HG03457 (cell line): Measurements from ENCODE around the gene TP73.

ENCODE experiments used
- ATAC-seq: cut with Tn5 transposase; IDR thresholded peaks from one replicate; pipeline ENCODE4 v1.9.1; 2021; ENCODE audit warnings: moderate number of reproducible peaks; ENCODE audit not compliant: unreplicated experiment

TP73 gene

DNA sequence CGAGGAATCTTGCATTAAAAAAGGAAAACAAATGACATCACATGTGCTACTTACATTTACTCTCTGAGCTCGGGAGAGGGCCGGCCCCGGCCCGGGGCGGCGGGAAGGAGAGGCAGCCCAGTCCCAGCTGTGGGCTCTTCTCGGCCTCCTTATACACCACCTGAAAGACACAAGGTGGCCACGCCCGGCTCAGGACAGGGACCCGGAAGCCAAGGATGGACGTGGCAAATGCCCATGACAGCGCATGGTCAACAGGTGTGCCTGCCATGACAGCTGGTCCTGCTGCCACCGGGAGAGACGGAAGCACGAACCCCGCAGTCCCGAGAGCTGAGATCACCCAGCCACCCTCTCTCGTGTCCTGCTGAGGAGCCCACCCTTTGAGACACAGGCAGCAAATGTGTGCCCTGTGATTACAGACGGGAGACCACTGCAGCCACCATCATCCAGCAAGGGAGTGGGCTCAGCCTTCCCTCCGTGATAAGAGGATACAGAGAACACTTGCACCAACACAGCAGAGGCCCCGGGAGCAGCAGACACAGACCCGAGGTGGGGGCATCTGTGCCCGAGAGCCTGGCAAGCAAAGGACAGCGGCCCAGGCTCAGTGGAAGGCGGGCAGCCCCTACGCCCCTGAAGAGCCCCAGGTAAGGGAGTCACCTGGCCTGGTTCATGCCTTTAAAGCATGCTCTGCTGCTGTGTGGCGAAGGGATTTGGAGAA lies 18.8 kb upstream of the TP73 start:
- no peak for ATAC-seq

- ATAC-seq: no peak
Observed at GRCh38 chr1:3634059-3634800, 18.1 kb upstream of the TP73 start.

GRCh38 chr1:3636080-3636479 lies 16.2 kb upstream of the TP73 start:
- ATAC-seq: no peak

DNA sequence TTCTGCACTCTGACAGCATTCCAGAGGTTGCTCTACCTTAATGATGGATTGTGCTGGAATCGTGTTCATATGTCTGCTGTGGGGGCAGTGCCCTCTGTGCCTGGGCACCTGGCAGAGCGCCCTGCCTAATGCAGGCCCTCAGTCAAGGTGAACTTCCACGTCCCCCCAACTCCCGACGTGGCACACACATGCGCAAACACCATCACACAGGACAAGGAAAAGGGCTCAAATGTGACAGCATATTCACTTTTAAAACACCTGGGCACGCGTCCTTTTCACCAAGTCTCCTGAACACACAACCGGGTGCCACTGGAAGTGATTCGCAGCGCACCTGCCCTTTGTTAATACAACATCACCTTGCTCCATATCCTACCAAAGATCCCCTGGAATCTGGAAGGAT lies 15.8 kb upstream of the TP73 start:
- no peak for ATAC-seq

DNA sequence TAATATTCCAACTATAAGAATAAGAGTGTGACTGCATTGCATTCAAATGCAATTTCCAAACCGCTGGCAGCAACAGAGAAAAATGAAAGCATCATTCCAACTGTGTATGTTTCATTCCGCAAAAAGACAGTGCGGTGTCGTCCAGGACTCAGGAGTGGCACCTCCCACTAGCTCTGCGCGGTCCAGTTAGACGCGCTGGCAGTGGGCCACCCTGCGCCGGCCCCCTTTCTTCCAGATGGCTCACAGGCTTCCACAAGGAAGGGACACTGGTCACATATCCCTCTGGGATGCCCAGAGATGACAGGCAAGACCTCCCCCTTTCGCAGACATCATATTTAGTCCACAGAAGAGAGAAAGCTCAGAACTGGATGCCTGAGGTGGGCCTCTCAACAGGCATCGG lies 14.3 kb upstream of the TP73 start:
- no peak for ATAC-seq

- no peak for ATAC-seq
Observed at GRCh38 chr1:3638676-3639075, 13.6 kb upstream of the TP73 start.

DNA sequence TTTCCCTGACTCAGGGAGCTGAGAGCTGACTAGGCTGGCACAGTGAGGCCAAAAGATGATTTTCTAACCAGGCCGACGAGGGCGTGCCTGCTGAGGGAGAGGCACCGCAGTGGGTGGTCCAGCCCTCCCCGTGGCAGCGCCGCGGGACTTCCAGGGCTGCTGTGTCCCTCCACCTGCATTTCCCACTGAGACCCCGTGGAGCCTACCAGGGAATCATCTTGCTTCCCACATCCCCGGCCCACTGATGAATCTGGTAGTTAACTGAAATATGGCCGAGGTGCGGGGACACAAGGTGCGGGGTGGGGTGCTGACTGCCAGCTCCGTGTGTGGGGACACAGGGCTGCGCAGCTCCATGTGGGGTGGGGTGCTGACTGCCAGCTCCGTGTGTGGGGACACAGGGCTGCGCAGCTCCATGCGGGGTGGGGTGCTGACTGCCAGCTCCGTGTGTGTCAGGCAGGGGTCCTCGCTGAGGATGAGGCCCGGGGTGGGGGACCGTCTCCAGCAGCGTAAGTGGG lies 12.9 kb upstream of the TP73 start:
- no peak for ATAC-seq

GRCh38 chr1:3640121-3640837 lies 12.0 kb upstream of the TP73 start:
- no peak for ATAC-seq

- ATAC-seq: no peak
Observed at GRCh38 chr1:3641046-3641760, 11.1 kb upstream of the TP73 start.

DNA sequence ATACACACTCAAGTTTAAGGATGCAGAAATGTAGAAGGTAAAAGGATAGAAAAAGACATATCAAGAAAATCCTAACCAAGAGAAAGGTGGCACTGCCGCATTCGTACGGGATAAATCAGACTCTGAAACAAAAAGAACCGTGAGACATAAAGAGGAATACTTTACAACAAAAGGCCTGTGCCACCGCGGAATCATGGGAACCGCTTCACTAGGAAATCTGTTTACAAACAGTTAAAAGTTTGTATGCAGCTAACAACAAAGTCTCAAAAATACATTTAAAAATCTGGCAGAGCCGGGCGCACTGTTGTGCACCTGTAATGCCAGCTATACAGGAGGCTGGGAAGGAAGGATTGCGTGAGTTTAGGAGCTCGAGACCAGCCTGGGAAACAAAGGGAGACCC lies 10.5 kb upstream of the TP73 start:
- ATAC-seq: no peak

DNA sequence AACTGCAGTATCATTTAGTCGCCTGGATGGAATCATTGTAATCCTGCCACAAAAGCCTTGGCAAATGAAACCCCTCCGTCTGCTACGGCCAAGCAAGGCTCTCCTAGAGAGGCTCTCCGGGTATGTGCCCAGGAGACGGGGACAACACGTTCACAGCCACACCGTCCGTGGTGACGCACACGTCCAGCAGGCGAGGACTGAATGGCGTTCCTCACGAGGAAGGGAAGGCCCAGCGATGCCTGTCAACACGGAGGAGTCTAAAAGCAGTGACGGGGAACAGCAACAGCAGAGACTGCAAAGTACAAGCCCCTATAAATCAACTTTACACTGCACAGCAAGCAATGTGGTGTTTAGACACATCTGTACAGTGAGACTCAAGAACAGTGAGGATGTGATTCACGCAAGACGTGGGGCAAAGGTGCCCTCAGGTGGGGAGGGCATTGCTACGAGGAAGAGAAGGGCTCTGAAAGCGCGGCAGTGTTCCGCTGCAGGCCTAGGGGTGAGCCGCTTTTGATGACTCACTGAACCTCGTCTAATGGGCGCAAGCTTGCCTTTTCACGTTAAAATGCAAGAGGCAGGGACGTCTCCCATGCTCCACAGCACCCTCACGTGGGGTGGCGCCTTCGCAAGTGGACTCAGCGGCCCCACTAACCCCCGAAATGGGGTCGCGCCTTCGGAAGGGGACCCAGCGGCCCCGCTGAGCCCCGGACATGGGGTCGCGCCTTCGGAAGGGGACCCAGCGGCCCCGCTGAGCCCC lies 9.2 kb upstream of the TP73 start:
- ATAC-seq: no peak

GRCh38 chr1:3644273-3644672 lies 8.0 kb upstream of the TP73 start:
- ATAC-seq: no peak

DNA sequence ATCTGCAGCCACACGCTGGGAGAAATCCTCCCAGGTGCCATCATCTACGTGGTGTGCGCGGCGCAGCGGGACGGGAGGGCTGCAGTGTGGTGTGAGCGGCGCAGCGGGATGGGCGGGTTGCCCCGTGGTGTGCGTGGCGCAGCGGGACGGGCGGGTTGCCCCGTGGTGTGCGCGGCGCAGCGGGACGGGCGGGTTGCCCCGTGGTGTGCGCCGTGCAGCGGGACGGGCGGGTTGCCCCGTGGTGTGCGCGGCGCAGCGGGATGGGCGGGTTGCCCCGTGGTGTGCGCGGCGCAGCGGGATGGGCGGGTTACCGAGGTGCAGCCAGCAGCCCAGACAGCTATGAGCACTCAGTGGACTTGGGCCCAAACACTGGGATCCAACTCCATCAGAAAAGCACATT lies 7.1 kb upstream of the TP73 start:
- ATAC-seq: no peak

DNA sequence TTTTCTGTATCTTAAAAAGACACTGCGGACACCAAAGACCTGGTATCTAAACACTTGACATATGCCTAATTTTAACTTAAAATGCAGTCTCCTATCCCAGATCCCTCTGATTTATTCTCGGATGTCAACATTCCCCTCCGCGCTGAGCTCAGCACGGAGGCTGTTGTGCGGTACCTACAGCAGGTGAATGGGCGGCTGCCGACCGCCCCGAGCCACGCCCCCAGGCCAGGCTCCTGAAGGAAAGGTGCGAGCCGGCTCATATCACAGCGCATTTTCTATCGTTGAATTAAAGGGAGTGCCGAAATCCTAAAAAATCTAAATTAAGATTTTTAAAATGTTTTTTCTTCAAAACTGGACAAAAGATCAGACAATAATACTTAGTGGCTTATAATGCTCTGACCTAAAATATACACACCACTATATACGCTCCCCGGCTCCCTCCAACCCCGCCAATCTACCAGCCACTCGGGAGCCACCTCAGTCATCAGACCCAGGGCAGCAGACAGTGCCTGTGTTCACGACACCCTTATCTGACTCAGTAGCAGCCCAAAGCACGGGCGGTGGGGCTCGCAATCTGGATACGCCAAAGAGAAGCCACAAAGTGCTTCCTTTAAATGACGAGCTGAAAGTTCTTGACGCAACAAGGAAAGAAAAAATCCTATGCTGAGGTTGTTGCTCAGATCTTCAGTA lies 6.5 kb upstream of the TP73 start:
- ATAC-seq: no peak

GRCh38 chr1:3646596-3646995 lies 5.7 kb upstream of the TP73 start:
- ATAC-seq: no peak

DNA sequence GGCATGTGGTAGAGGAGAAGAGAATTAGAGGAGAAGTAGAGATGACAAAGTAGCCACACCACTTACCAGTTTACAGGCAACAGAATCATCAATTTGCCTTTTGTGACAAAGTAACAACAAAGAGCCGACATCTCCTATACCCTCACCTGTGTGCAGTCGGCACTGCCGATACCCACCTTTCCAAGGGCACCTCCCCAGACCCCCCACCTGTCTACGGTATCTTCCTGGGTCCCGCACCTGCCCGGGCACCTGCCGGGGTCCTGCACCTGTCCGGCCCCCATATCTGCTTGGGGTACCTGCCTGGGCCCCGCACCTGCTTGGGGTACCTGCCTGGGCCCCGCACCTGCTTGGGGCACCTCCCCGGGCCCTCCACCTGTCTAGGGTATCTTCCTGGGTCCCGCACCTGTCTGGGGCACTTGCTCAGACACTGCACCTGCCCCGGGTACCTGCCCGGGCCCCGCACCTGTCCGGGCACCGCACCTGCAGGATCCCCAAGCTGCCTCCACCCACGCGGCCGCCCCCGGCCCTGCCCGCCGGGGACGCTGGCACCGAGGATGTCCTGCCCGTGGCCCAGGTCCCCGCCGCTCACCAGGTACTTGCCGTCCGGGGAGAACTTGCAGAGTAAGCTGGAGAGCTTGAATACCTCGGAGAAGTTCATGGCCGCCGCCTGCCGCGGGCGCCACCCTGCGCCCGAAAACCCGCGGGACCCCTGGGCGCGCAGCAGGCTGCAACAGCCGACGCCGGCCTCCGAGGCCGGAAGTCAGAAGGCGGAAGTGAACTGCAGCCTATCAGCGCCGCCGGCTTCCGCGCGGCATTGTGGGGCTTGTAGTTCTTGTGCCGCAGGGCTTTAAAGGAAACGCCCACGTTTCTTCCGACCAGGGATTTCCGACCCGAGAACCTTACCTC lies 2.7 kb upstream of the TP73 start, which contains the start of gene WRAP73:
TSS of gene WRAP73 (minus strand) at position 762 of the 906 bp plus-strand sequence. CDS start at position 658, 104 bp downstream.
- peak; percentile 75 for ATAC-seq

DNA sequence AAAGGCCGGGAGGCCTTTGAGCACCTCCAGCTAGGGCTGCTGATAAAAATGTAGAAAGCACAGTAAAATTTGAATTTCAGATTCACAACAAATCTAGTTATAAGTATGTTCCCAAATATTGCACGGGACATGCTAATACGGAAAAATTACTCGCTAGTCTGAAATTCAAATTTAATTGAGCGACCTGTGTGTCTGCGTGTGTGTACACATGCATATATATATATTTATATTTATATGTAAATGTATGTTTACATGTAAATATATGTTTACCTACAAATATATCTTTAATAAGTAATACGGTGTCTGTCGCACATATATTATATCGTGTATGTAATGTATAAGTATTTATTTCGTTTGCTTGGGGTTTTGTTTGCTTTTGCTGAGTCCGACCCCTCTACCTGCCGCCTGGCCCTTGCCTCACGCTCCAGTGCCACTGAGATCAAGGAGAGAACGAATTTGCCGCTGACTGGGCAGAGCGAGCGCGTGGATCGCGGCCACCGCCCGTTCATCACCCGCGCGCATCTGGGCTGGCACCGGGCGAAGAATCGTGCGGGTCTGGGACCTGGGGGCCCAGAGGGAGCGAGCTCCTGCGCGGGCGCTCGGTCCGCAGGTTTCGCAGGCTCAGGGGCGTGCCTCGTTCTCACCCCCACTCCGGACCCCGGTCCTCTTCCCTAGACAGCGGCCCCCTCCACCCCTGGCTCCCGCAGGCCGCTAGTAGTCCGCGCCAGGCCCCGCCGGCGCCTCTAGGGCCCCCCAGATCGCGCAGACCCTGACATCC lies 1.9 kb upstream of the TP73 start:
- no peak for ATAC-seq
